ENCODE measurements around the gene SLC26A11. TPM values are rescaled to one million over a fixed set of nuclear protein-coding genes. Genes with fewer than 3 reads are reported as not detected.

SLC26A11 gene
- polyA plus RNA-seq, 1 donor (not counting 4 experiments of a cell fraction or from before 2014, with no cell fraction given), result 2.2 TPM

DNA sequence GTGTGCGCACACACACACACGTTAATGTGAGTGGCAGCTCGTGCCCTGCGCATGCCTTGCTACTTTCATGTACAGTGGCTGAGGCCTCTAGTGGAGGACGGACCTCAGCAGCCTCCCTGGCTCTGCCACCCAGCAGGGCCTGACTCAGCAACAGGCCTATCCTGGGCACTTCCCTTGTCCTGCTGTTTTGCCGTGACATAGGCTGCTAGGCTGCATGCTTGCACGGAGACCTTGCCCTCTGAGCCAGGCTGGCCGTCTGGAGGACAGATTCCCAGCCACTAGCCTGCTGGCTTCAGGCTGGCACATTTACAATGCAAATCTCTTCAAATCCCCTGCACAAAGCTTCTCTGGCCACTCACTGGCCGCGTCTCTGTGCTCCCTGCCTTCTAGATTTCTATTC lies 49.9 kb downstream of the SLC26A11 start:
- no peak overlapping the region for H3K9ac ChIP-seq (ENCODE audit: control insufficient read depth, extremely low read depth, insufficient read depth, low read length)
- H3K79me2 ChIP-seq (ENCODE audit: control insufficient read depth, insufficient read depth, low read length), result no peaks in the 10 kb centered on the region
- TF ChIP-seq, protein P1, sequence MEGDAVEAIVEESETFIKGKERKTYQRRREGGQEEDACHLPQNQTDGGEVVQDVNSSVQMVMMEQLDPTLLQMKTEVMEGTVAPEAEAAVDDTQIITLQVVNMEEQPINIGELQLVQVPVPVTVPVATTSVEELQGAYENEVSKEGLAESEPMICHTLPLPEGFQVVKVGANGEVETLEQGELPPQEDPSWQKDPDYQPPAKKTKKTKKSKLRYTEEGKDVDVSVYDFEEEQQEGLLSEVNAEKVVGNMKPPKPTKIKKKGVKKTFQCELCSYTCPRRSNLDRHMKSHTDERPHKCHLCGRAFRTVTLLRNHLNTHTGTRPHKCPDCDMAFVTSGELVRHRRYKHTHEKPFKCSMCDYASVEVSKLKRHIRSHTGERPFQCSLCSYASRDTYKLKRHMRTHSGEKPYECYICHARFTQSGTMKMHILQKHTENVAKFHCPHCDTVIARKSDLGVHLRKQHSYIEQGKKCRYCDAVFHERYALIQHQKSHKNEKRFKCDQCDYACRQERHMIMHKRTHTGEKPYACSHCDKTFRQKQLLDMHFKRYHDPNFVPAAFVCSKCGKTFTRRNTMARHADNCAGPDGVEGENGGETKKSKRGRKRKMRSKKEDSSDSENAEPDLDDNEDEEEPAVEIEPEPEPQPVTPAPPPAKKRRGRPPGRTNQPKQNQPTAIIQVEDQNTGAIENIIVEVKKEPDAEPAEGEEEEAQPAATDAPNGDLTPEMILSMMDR (optimal IDR thresholded peaks at IDR 0.05 in 1 of 3, IDR thresholded peaks at IDR 0.05 in 1 of 3, conservative IDR thresholded peaks at IDR 0.05 in 1 of 3; ENCODE audit: extremely low read depth in 1 of 3, insufficient read depth in 2 of 3, low read length in 3 of 3), result no peak
- TF ChIP-seq EZH2 (IDR thresholded peaks at IDR 0.05; ENCODE audit: low read length), result no peak
- H3K27me3 ChIP-seq (ENCODE audit: control insufficient read depth, extremely low read depth, insufficient read depth, low read length), result no peaks in the 10 kb centered on the region
- no peaks in the 10 kb centered on the region for H3K4me1 ChIP-seq (ENCODE audit: control insufficient read depth, extremely low read depth, insufficient read depth, low read length)
- no peak overlapping the region for H3K4me3 ChIP-seq (ENCODE audit: control insufficient read depth in 2 of 3, extremely low read depth in 1 of 3, insufficient read depth in 2 of 3, low read depth in 1 of 3, low read length in 3 of 3)
- dilution Hi-C loops (cut with MboI; ENCODE audit: extremely low pct_ligation_motif_present, low sequenced_read_pairs), result no loop called here
- H2AFZ ChIP-seq (ENCODE audit: control insufficient read depth, low read length), result no peak overlapping the region
- no peak overlapping the region for H3K4me2 ChIP-seq (ENCODE audit: control insufficient read depth, extremely low read depth, insufficient read depth, low read depth, low read length)
- H3K27ac ChIP-seq (ENCODE audit: control insufficient read depth, insufficient read depth, low read length), result no peak overlapping the region
- peaks cover 4 to 16% of the 10 kb centered on the region in 2 experiments for H3K36me3 ChIP-seq (ENCODE audit: control insufficient read depth in 2 of 2, extremely low read depth in 1 of 2, insufficient read depth in 2 of 2, low read length in 2 of 2)
- FAIRE-seq (no peak), DNase-seq (ENCODE audit: low read depth, low spot score) (no peak)
- H3K9me1 ChIP-seq (ENCODE audit: control insufficient read depth, extremely low read depth, insufficient read depth, low read length), result peaks cover 2% of the 10 kb centered on the region
- no peaks in the 10 kb centered on the region for H3K9me3 ChIP-seq (ENCODE audit: control insufficient read depth, low read depth, low read length)
- H4K20me1 ChIP-seq (ENCODE audit: control insufficient read depth, extremely low read depth, insufficient read depth, low read length), result peaks cover 2% of the 10 kb centered on the region

DNA sequence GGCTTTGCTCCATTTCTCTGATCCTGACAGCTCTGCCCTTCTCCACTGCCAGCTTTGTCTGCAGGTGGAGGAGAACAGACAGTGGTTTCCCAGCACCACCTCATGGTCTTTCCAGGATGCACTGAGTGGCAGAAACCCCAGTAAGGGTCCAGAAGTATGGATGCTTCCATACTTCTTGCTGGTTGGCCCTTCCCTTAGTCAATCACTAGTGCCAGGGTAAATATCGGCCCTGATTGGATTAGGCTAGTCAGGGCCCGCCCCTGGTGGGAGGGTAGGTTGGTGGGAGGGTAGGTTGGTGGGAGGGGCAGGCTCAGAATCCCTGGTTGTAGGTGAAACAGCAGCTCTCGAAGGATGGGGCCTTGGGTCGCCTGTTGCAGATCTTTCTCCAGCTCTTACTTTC lies 50.6 kb downstream of the SLC26A11 start:
- dilution Hi-C loops (cut with MboI; ENCODE audit: extremely low pct_ligation_motif_present, low sequenced_read_pairs), result no loop called here
- no peak overlapping the region for H3K4me2 ChIP-seq (ENCODE audit: control insufficient read depth, extremely low read depth, insufficient read depth, low read depth, low read length)
- no peak for DNase-seq (ENCODE audit: low read depth, low spot score)

More for the DNA sequence above, 50.6 kb downstream of the SLC26A11 start:
- Histone ChIP-seq H3K4me3 (ENCODE audit: control insufficient read depth in 2 of 3, extremely low read depth in 1 of 3, insufficient read depth in 2 of 3, low read depth in 1 of 3, low read length in 3 of 3) (no peak overlapping the region), H3K4me1 (ENCODE audit: control insufficient read depth, extremely low read depth, insufficient read depth, low read length) (no peaks in the 10 kb centered on the region), H3K27ac (ENCODE audit: control insufficient read depth, insufficient read depth, low read length) (no peak overlapping the region), H3K79me2 (ENCODE audit: control insufficient read depth, insufficient read depth, low read length) (no peaks in the 10 kb centered on the region), H3K9me1 (ENCODE audit: control insufficient read depth, extremely low read depth, insufficient read depth, low read length) (peaks cover 2% of the 10 kb centered on the region), H3K9me3 (ENCODE audit: control insufficient read depth, low read depth, low read length) (no peaks in the 10 kb centered on the region), H4K20me1 (ENCODE audit: control insufficient read depth, extremely low read depth, insufficient read depth, low read length) (peaks cover 2% of the 10 kb centered on the region), H3K36me3 (ENCODE audit: control insufficient read depth in 2 of 2, extremely low read depth in 1 of 2, insufficient read depth in 2 of 2, low read length in 2 of 2) (peaks cover 4 to 16% of the 10 kb centered on the region in 2 experiments), H2AFZ (ENCODE audit: control insufficient read depth, low read length) (no peak overlapping the region), H3K27me3 (ENCODE audit: control insufficient read depth, extremely low read depth, insufficient read depth, low read length) (no peaks in the 10 kb centered on the region), H3K9ac (ENCODE audit: control insufficient read depth, extremely low read depth, insufficient read depth, low read length) (no peak overlapping the region)
- no peak for FAIRE-seq
- TF ChIP-seq, protein P1 (optimal IDR thresholded peaks at IDR 0.05 in 1 of 3, IDR thresholded peaks at IDR 0.05 in 1 of 3, conservative IDR thresholded peaks at IDR 0.05 in 1 of 3; ENCODE audit: extremely low read depth in 1 of 3, insufficient read depth in 2 of 3, low read length in 3 of 3), result no peak
